Measurements from ENCODE around the gene JADE1. TPM values are rescaled to one million over a fixed set of nuclear protein-coding genes. Genes with fewer than 3 reads are reported as not detected.

Gene JADE1
- polyA plus RNA-seq, 1 donor (not counting 4 experiments of a cell fraction or from before 2014, with no cell fraction given), result 2.8 TPM

GRCh38 chr4:128819082-128819742 is 9.7 kb downstream of the JADE1 start:
- DNase-seq (ENCODE audit: low read depth, low spot score), result no peak
- dilution Hi-C loops (cut with MboI; ENCODE audit: extremely low pct_ligation_motif_present, low sequenced_read_pairs), result no loop called here

DNA sequence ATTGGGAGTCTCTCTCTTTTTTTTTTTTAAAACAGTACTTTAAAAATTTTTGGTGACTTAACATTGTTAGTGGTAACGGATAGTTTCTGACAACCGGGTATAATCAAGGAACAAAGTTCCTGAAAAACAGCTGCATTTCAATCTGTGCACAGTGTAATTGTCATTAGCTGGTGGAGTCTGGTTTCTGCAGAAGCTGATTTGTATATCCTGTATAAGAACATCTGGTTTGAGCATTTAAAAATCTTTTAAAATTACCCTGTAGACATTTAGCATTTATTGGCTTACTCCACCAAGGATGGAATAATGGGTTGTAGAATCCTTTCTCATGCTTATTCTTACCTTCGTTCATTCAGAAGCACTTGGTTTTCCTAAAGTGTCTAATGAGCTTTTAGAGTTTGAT is 11.2 kb downstream of the JADE1 start:
- H2AFZ ChIP-seq (ENCODE audit: control insufficient read depth, low read length), result no peak overlapping the region
- no peak overlapping the region for H3K4me2 ChIP-seq (ENCODE audit: control insufficient read depth, extremely low read depth, insufficient read depth, low read depth, low read length)
- H4K20me1 ChIP-seq (ENCODE audit: control insufficient read depth, extremely low read depth, insufficient read depth, low read length), result no peaks in the 10 kb centered on the region
- DNase-seq (ENCODE audit: low read depth, low spot score) (no peak), FAIRE-seq (no peak)
- peaks cover 10% of the 10 kb centered on the region for H3K79me2 ChIP-seq (ENCODE audit: control insufficient read depth, insufficient read depth, low read length)
- peaks cover 23% of the 10 kb centered on the region for H3K4me1 ChIP-seq (ENCODE audit: control insufficient read depth, extremely low read depth, insufficient read depth, low read length)
- H3K27me3 ChIP-seq (ENCODE audit: control insufficient read depth, extremely low read depth, insufficient read depth, low read length), result no peaks in the 10 kb centered on the region
- TF ChIP-seq EZH2 (IDR thresholded peaks at IDR 0.05; ENCODE audit: low read length) (no peak), CTCF (optimal IDR thresholded peaks at IDR 0.05 in 1 of 3, IDR thresholded peaks at IDR 0.05 in 1 of 3, conservative IDR thresholded peaks at IDR 0.05 in 1 of 3; ENCODE audit: extremely low read depth in 1 of 3, insufficient read depth in 2 of 3, low read length in 3 of 3) (no peak)
- H3K9me3 ChIP-seq (ENCODE audit: control insufficient read depth, low read depth, low read length), result no peaks in the 10 kb centered on the region
- dilution Hi-C loops (cut with MboI; ENCODE audit: extremely low pct_ligation_motif_present, low sequenced_read_pairs), result no loop called here
- no peak overlapping the region for H3K27ac ChIP-seq (ENCODE audit: control insufficient read depth, insufficient read depth, low read length)
- no peaks in the 10 kb centered on the region for H3K9me1 ChIP-seq (ENCODE audit: control insufficient read depth, extremely low read depth, insufficient read depth, low read length)
- no peaks in the 10 kb centered on the region for H3K36me3 ChIP-seq (ENCODE audit: control insufficient read depth in 2 of 2, extremely low read depth in 1 of 2, insufficient read depth in 2 of 2, low read length in 2 of 2)
- no peak overlapping the region for H3K9ac ChIP-seq (ENCODE audit: control insufficient read depth, extremely low read depth, insufficient read depth, low read length)
- H3K4me3 ChIP-seq (ENCODE audit: control insufficient read depth in 2 of 3, extremely low read depth in 1 of 3, insufficient read depth in 2 of 3, low read depth in 1 of 3, low read length in 3 of 3), result no peak overlapping the region

More at GRCh38 chr4:128819082-128819742, 9.7 kb downstream of the JADE1 start:
- no peaks in the 10 kb centered on the region for H3K9me3 ChIP-seq (ENCODE audit: control insufficient read depth, low read depth, low read length)
- no peak overlapping the region for H3K9ac ChIP-seq (ENCODE audit: control insufficient read depth, extremely low read depth, insufficient read depth, low read length)
- no peak overlapping the region for H3K27ac ChIP-seq (ENCODE audit: control insufficient read depth, insufficient read depth, low read length)
- no peak overlapping the region for H3K4me2 ChIP-seq (ENCODE audit: control insufficient read depth, extremely low read depth, insufficient read depth, low read depth, low read length)
- H3K4me1 ChIP-seq (ENCODE audit: control insufficient read depth, extremely low read depth, insufficient read depth, low read length), result peaks cover 12% of the 10 kb centered on the region
- FAIRE-seq, result no peak
- no peak overlapping the region for H2AFZ ChIP-seq (ENCODE audit: control insufficient read depth, low read length)
- H3K79me2 ChIP-seq (ENCODE audit: control insufficient read depth, insufficient read depth, low read length), result peaks cover 11% of the 10 kb centered on the region
- no peak overlapping the region for H3K4me3 ChIP-seq (ENCODE audit: control insufficient read depth in 2 of 3, extremely low read depth in 1 of 3, insufficient read depth in 2 of 3, low read depth in 1 of 3, low read length in 3 of 3)
- H3K9me1 ChIP-seq (ENCODE audit: control insufficient read depth, extremely low read depth, insufficient read depth, low read length), result no peaks in the 10 kb centered on the region
- no peaks in the 10 kb centered on the region for H3K36me3 ChIP-seq (ENCODE audit: control insufficient read depth in 2 of 2, extremely low read depth in 1 of 2, insufficient read depth in 2 of 2, low read length in 2 of 2)
- TF ChIP-seq CTCF (optimal IDR thresholded peaks at IDR 0.05 in 1 of 3, IDR thresholded peaks at IDR 0.05 in 1 of 3, conservative IDR thresholded peaks at IDR 0.05 in 1 of 3; ENCODE audit: extremely low read depth in 1 of 3, insufficient read depth in 2 of 3, low read length in 3 of 3) (no peak), EZH2 (IDR thresholded peaks at IDR 0.05; ENCODE audit: low read length) (no peak)
- no peaks in the 10 kb centered on the region for H3K27me3 ChIP-seq (ENCODE audit: control insufficient read depth, extremely low read depth, insufficient read depth, low read length)
- no peaks in the 10 kb centered on the region for H4K20me1 ChIP-seq (ENCODE audit: control insufficient read depth, extremely low read depth, insufficient read depth, low read length)

Measured in keratinocyte (primary cell).